CD14-positive monocyte (primary cell): ENCODE data around the gene GNA12. TPM values are rescaled to one million over a fixed set of nuclear protein-coding genes. Genes with fewer than 3 reads are reported as not detected.

ENCODE experiments used
- DNase-seq, 3 donors: peaks; one replicate each; pipeline ENCODE4 v3.0.0-alpha.2; 2011 to 2022
- H2AFZ ChIP-seq: 2 replicates; pipeline ENCODE4 v1.6.0; 2012; ENCODE audit warnings: mild to moderate bottlenecking, low read depth, low read length, inconsistent platforms; ENCODE audit not compliant: insufficient read depth, poor library complexity, severe bottlenecking
- H3K27ac ChIP-seq, 2 donors: 1 replicate in 1 of 2; 2 replicates in 1 of 2; pipeline ENCODE4 v1.5.1; 2012 to 2013; ENCODE audit warnings: low read length in 2 of 2, control low read depth in 1 of 2, inconsistent platforms in 1 of 2, low read depth in 1 of 2, mild to moderate bottlenecking in 1 of 2
- H3K27me3 ChIP-seq, 2 donors: one replicate each; pipeline versions ENCODE4 v1.6.0 to v1.6.1; 2011 to 2013; ENCODE audit warnings: low read length in 2 of 2; ENCODE audit not compliant: control insufficient read depth in 2 of 2, insufficient read depth in 2 of 2
- H3K36me3 ChIP-seq, 2 donors: replicated peaks in 1 of 2; 1 replicate in 1 of 2; 2 replicates in 1 of 2; pipeline versions ENCODE4 v1.5.1 to v1.6.1; 2012 to 2013; ENCODE audit warnings: low read length in 2 of 2, control low read depth in 1 of 2, inconsistent platforms in 1 of 2, mild to moderate bottlenecking in 1 of 2; ENCODE audit not compliant: insufficient read depth in 2 of 2, control insufficient read depth in 1 of 2
- H3K4me1 ChIP-seq, 2 donors: 1 replicate in 1 of 2; 2 replicates in 1 of 2; pipeline versions ENCODE4 v1.5.1 to v1.6.1; 2012 to 2013; ENCODE audit warnings: low read length in 2 of 2, control low read depth in 1 of 2, inconsistent platforms in 1 of 2, mild to moderate bottlenecking in 1 of 2, moderate library complexity in 1 of 2; ENCODE audit not compliant: insufficient read depth in 2 of 2, control insufficient read depth in 1 of 2
- H3K4me2 ChIP-seq: replicated peaks from 2 replicates; pipeline ENCODE3; 2012; ENCODE audit warnings: low read length, moderate library complexity, mild to moderate bottlenecking; ENCODE audit not compliant: poor library complexity, severe bottlenecking; ENCODE audit errors: extremely low read depth
- H3K4me3 ChIP-seq, 3 experiments: fragments of 200-600 bp in 1 of 3; sonication (generic) in 1 of 3; replicated peaks in 1 of 3; 1 replicate in 2 of 3; 2 replicates in 1 of 3; pipeline ENCODE4 v1.5.1; 2011 to 2013; ENCODE audit warnings: low read length in 3 of 3, mild to moderate bottlenecking in 3 of 3, control low read depth in 2 of 3, low read depth in 2 of 3, inconsistent platforms in 1 of 3, moderate library complexity in 1 of 3
- H3K79me2 ChIP-seq: 2 replicates; pipeline ENCODE4 v1.6.0; 2012; ENCODE audit warnings: mild to moderate bottlenecking, control low read depth, inconsistent platforms, low read length, moderate library complexity; ENCODE audit not compliant: insufficient read depth
- H3K9ac ChIP-seq: 2 replicates; pipeline ENCODE4 v1.6.0; 2017; ENCODE audit warnings: low read length, mild to moderate bottlenecking; ENCODE audit not compliant: insufficient read depth, poor library complexity, severe bottlenecking
- H3K9me3 ChIP-seq, 2 donors: replicated peaks in 1 of 2; 1 replicate in 1 of 2; 2 replicates in 1 of 2; pipeline versions ENCODE4 v1.5.1 to v1.6.1; 2012 to 2013; ENCODE audit warnings: low read length in 2 of 2, control low read depth in 1 of 2; ENCODE audit not compliant: control insufficient read depth in 1 of 2, insufficient read depth in 1 of 2
- H4K20me1 ChIP-seq: 2 replicates; pipeline ENCODE4 v1.6.0; 2012; ENCODE audit warnings: mild to moderate bottlenecking, low read length, control low read depth, moderate library complexity; ENCODE audit not compliant: insufficient read depth
- H3K27ac Mint-ChIP-seq, 7 donors: one replicate each; pipeline ENCODE4 v1.8.0; 2020; ENCODE audit warnings: mild to moderate bottlenecking in 7 of 7, mixed read lengths in 7 of 7, moderate library complexity in 6 of 7, inconsistent platforms in 2 of 7
- H3K27me3 Mint-ChIP-seq, 3 donors: one replicate each; pipeline ENCODE4 v1.8.0; 2021 to 2022; ENCODE audit warnings: low read depth in 3 of 3, mild to moderate bottlenecking in 3 of 3, mixed read lengths in 3 of 3, moderate library complexity in 3 of 3, inconsistent platforms in 1 of 3
- H3K36me3 Mint-ChIP-seq, 2 donors: one replicate each; pipeline ENCODE4 v1.8.0; 2020; ENCODE audit warnings: mixed read lengths in 2 of 2, inconsistent platforms in 1 of 2, mild to moderate bottlenecking in 1 of 2
- H3K4me1 Mint-ChIP-seq: one replicate; pipeline ENCODE4 v1.8.0; 2020; ENCODE audit warnings: mild to moderate bottlenecking, mixed read lengths
- H3K4me3 Mint-ChIP-seq, 2 donors: one replicate each; pipeline ENCODE4 v1.8.0; 2020; ENCODE audit warnings: mild to moderate bottlenecking in 2 of 2, mixed read lengths in 2 of 2, moderate library complexity in 1 of 2
- H3K9me3 Mint-ChIP-seq, 7 donors: one replicate each; pipeline ENCODE4 v1.8.0; 2020 to 2022; ENCODE audit warnings: mixed read lengths in 7 of 7, mild to moderate bottlenecking in 6 of 7, moderate library complexity in 6 of 7, inconsistent platforms in 2 of 7
- WGBS: methylation state at CpG from one replicate; pipeline ENCODE4 v1.1.5; 2013; ENCODE audit warnings: missing lambda C conversion rate; ENCODE audit not compliant: insufficient coverage; 5-methylcytosine and 5-hydroxymethylcytosine counted together
- intact Hi-C, 2 donors: fragments of 100-400 bp; cut with micrococcal nuclease; formaldehyde crosslinking; loops; one replicate each; pipeline versions ENCODE4 v1.15.0 to v1.15.1; 2023
- polyA plus RNA-seq, 3 donors: library from polyadenylated mRNA; depleted of rRNA in 1 of 3; unstranded in 2 of 3; stranded (reverse) in 1 of 3; fragments of 300-500 nt in 2 of 3; fragments of >200 nt in 1 of 3; fragmentation: Illumina TruSeq in 2 of 3; gene quantifications; 1 replicate in 2 of 3; 2 replicates in 1 of 3; pipeline ENCODE4 v1.2.3, GENCODE V29; 2012 to 2021
- TF ChIP-seq, protein P1 (sequence below): fragments of 200-600 bp; IDR thresholded peaks from one replicate; pipeline ENCODE4 v1.8.0; 2022; ENCODE audit warnings: antibody characterized with exemption, mild to moderate bottlenecking

GNA12 gene
- polyA plus RNA-seq, 3 donors = 3.4 to 25.9 (median 10.6) TPM

DNA sequence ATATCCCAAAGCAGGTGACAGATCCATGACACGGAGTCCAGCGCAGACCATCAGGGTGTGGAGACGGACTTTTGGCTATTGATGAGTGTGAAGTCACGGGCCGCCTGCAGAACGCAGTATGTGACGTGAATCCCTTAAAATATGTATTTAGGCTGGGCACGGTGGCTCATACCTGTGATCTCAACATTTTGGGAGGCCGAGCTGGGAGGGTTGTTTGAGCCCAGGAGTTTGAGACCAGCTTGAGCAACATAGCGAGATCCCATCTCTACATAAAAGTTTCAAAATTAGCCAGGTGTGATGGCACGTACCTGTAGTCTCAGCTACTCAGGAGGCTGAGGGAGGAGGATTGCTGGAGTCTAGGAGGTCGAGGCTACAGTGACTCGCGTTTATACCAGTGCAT, 158.0 kb downstream of the GNA12 start:
- H3K4me3 ChIP-seq = no peak overlapping the region
- 99% methylated on average over 8 of the region's 14 CpGs for WGBS
- peaks cover 50 to 75% (median 57%) of the 10 kb centered on the region in 3 donors for H3K27me3 Mint-ChIP-seq
- TF ChIP-seq, protein P1, sequence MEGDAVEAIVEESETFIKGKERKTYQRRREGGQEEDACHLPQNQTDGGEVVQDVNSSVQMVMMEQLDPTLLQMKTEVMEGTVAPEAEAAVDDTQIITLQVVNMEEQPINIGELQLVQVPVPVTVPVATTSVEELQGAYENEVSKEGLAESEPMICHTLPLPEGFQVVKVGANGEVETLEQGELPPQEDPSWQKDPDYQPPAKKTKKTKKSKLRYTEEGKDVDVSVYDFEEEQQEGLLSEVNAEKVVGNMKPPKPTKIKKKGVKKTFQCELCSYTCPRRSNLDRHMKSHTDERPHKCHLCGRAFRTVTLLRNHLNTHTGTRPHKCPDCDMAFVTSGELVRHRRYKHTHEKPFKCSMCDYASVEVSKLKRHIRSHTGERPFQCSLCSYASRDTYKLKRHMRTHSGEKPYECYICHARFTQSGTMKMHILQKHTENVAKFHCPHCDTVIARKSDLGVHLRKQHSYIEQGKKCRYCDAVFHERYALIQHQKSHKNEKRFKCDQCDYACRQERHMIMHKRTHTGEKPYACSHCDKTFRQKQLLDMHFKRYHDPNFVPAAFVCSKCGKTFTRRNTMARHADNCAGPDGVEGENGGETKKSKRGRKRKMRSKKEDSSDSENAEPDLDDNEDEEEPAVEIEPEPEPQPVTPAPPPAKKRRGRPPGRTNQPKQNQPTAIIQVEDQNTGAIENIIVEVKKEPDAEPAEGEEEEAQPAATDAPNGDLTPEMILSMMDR = no peak
- no peak for DNase-seq
- H3K9me3 ChIP-seq = no peaks in the 10 kb centered on the region
- no peaks in the 10 kb centered on the region for H4K20me1 ChIP-seq
- H2AFZ ChIP-seq = no peak overlapping the region
- H3K79me2 ChIP-seq = no peaks in the 10 kb centered on the region
- no peaks in the 10 kb centered on the region for H3K36me3 ChIP-seq
- H3K27ac Mint-ChIP-seq = no peak overlapping the region
- H3K9ac ChIP-seq = no peak overlapping the region
- intact Hi-C loops = no loop called here
- H3K4me2 ChIP-seq = no peak overlapping the region
- peaks cover 21% of the 10 kb centered on the region for H3K4me1 Mint-ChIP-seq
- H3K27ac ChIP-seq = no peak overlapping the region
- peaks cover 0 to 3% of the 10 kb centered on the region in 2 donors for H3K36me3 Mint-ChIP-seq
- H3K4me3 Mint-ChIP-seq = peak overlapping the region in 1 of 2 donors; percentile 63
- H3K27me3 ChIP-seq = peaks cover 15 to 46% of the 10 kb centered on the region in 2 donors
- peaks cover 33 to 36% of the 10 kb centered on the region in 2 donors for H3K4me1 ChIP-seq
- H3K9me3 Mint-ChIP-seq = peaks cover 0 to 10% (median 3%) of the 10 kb centered on the region in 7 donors

DNA sequence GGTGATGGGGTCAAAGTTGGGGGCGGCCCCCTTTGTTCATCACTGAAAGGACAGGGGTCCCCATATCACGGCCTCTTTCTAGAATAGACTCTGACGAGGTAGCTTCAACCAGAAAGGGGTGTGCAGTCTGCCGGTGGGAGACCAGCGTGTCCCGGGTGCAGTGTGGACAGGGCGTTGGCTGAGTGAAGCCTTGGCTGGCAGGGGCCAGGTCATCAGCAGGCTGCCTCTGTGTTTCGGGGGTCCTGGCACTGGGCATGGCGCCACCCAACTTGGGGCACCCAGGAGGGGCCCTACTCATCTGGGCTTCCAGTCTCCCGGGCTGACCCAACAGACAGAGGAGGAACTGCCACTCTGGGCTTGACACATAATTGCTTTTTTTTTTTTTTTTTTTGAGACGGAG, 159.6 kb downstream of the GNA12 start:
- Histone ChIP-seq H3K4me3 (no peak overlapping the region), H3K4me2 (no peak overlapping the region), H3K79me2 (no peaks in the 10 kb centered on the region), H3K4me1 (peaks cover 17 to 20% of the 10 kb centered on the region in 2 donors), H2AFZ (no peak overlapping the region), H3K27ac (no peak overlapping the region), H3K9ac (no peak overlapping the region), H3K36me3 (no peaks in the 10 kb centered on the region), H3K27me3 (peaks cover 15 to 39% of the 10 kb centered on the region in 2 donors), H3K9me3 (no peaks in the 10 kb centered on the region), H4K20me1 (no peaks in the 10 kb centered on the region)
- TF ChIP-seq, protein P1 = no peak
- 98% methylated on average over 9 of the region's 11 CpGs for WGBS
- Mint-ChIP-seq H3K9me3 (peaks cover 0 to 6% (median 3%) of the 10 kb centered on the region in 7 donors), H3K27ac (no peak overlapping the region), H3K4me1 (peaks cover 9% of the 10 kb centered on the region), H3K4me3 (no peak overlapping the region), H3K27me3 (peaks cover 40 to 68% (median 41%) of the 10 kb centered on the region in 3 donors), H3K36me3 (no peaks in the 10 kb centered on the region)
- DNase-seq = no peak
- intact Hi-C loops = loop anchor here (2.0 to 5.0 kb wide), 2 partner anchors 70 to 232 kb away; no protein-coding TSS in a partner anchor
